ENCODE data around the gene CNTNAP5. TPM values are rescaled to one million over a fixed set of nuclear protein-coding genes. Genes with fewer than 3 reads are reported as not detected.
A peak's percentile ranks its signal among the peaks of the same experiment; 100 is the strongest.

CNTNAP5 gene
- total and polyA plus RNA-seq, 4 donors: 16.7 to 63.2 (median 39.1) TPM

DNA sequence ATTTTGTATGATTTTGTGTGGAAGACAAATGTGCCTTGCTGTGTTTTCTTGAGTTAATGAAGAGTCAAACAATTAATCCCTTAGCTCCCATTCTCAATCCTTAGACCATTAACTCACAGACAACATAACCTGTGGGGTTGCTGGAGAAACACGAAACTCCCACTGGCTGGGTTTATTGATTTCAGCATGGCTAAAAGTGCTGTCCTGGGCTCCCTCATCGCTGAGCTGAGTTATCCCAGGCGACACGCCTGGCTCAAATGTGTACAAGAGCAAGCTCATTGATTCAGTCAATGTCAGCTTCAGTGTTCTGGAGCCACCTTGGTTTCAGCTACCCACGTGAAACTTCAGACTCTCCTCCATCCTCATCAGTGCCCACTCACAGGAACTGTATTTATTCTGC, 896.1 kb downstream of the CNTNAP5 start:
- peak in 1 of 6 donors; percentile 81 for DNase-seq (ENCODE audit: low read depth in 4 of 6, low spot score in 6 of 6)
- Histone ChIP-seq H3K36me3 (ENCODE audit: control insufficient read depth, insufficient read depth, low read length) (no peaks in the 10 kb centered on the region), H3K4me3 (ENCODE audit: low read depth, low read length) (no peak overlapping the region), H3K27ac (ENCODE audit: low read depth, low read length) (no peak overlapping the region), H3K27me3 (ENCODE audit: control insufficient read depth, insufficient read depth, low read length) (no peaks in the 10 kb centered on the region), H3K9me3 (ENCODE audit: control insufficient read depth, insufficient read depth, low read length) (no peaks in the 10 kb centered on the region), H3K4me1 (ENCODE audit: control insufficient read depth, insufficient read depth, low read length) (no peaks in the 10 kb centered on the region)
- 65% methylated on average over 5 of the region's 5 CpGs for WGBS (ENCODE audit: insufficient coverage)

DNA sequence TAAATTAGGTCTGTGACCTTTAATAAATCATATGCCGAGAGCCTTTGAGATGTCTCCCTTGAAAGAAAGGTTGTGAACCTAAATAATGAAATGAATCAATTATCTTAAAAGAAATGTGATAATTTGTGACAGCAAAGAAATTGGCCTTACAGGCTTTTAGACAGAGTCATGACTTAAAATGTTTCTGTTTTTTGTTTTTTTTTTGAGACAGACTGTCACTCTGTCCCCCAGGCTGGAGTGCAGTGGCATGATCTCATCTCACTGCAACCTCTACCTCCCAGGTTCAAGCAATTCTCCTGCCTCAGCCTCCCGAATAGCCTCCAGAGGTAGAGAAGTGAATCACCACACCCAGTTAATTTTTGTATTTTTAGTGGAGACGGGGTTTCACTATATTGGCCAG, 898.0 kb downstream of the CNTNAP5 start:
- H3K9me3 ChIP-seq (ENCODE audit: control insufficient read depth, insufficient read depth, low read length): no peaks in the 10 kb centered on the region
- DNase-seq (ENCODE audit: low read depth in 4 of 6, low spot score in 6 of 6): no peak
- H3K4me1 ChIP-seq (ENCODE audit: control insufficient read depth, insufficient read depth, low read length): no peaks in the 10 kb centered on the region
- no peaks in the 10 kb centered on the region for H3K27me3 ChIP-seq (ENCODE audit: control insufficient read depth, insufficient read depth, low read length)
- H3K27ac ChIP-seq (ENCODE audit: low read depth, low read length): no peak overlapping the region
- no peak overlapping the region for H3K4me3 ChIP-seq (ENCODE audit: low read depth, low read length)
- H3K36me3 ChIP-seq (ENCODE audit: control insufficient read depth, insufficient read depth, low read length): no peaks in the 10 kb centered on the region
- 100% methylated on average over 1 of the region's 3 CpGs for WGBS (ENCODE audit: insufficient coverage)

DNA sequence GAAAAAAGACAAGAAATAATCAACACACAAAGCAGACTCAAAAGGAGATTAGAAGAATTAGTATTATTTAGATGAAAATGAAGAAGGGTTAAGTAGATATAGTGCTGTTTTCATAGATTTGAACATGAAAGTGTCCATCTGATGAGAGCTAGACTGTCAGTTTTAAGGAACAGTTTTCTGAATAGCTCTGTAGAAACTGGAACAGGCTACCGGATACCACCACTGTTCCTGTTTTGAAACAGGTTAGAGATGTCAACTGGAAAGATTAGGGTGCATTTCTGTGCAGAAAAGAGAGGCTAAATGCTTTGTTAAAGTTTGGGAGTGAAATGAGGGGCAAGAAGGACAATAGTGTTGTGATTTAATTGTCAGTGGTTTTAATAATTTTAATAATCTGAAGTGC, 908.8 kb downstream of the CNTNAP5 start:
- H3K36me3 ChIP-seq (ENCODE audit: control insufficient read depth, insufficient read depth, low read length): no peaks in the 10 kb centered on the region
- WGBS (ENCODE audit: insufficient coverage): 89% methylated on average over 1 of the region's 1 CpG

DNA sequence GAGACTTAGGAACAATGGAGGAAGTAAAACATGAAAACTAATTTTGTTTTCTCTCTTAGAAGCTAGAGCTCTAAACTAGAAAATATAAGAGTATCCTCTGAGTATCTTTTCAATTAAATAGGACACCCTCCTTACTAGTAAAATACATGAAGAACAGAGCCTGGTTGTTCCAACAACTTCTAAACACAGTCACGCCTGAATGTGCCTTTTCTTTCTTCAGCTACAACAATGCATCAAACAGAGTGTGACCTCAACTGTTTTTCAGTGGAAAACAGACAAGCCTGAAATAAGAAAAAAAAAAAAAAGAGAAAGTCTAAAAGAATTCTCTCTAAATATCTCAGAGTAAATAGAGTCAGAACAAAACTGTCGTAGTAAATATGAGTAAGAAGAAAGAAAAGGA, 928.8 kb downstream of the CNTNAP5 start:
- Histone ChIP-seq H3K27me3 (ENCODE audit: control insufficient read depth, insufficient read depth, low read length) (no peaks in the 10 kb centered on the region), H3K36me3 (ENCODE audit: control insufficient read depth, insufficient read depth, low read length) (no peaks in the 10 kb centered on the region), H3K9me3 (ENCODE audit: control insufficient read depth, insufficient read depth, low read length) (no peaks in the 10 kb centered on the region), H3K4me3 (ENCODE audit: low read depth, low read length) (no peak overlapping the region), H3K4me1 (ENCODE audit: control insufficient read depth, insufficient read depth, low read length) (no peaks in the 10 kb centered on the region), H3K27ac (ENCODE audit: low read depth, low read length) (no peak overlapping the region)
- peak in 2 of 6 donors; percentile 21 to 41 for DNase-seq (ENCODE audit: low read depth in 4 of 6, low spot score in 6 of 6)
- 40% methylated on average over 1 of the region's 2 CpGs for whole genome bisulfite sequencing (ENCODE audit: insufficient coverage)

More for the DNA sequence above, 908.8 kb downstream of the CNTNAP5 start:
- no peak for DNase-seq (ENCODE audit: low read depth in 4 of 6, low spot score in 6 of 6)
- Histone ChIP-seq H3K4me1 (ENCODE audit: control insufficient read depth, insufficient read depth, low read length) (no peaks in the 10 kb centered on the region), H3K4me3 (ENCODE audit: low read depth, low read length) (no peak overlapping the region), H3K27ac (ENCODE audit: low read depth, low read length) (no peak overlapping the region), H3K9me3 (ENCODE audit: control insufficient read depth, insufficient read depth, low read length) (no peaks in the 10 kb centered on the region), H3K27me3 (ENCODE audit: control insufficient read depth, insufficient read depth, low read length) (no peaks in the 10 kb centered on the region)

- H3K27ac ChIP-seq (ENCODE audit: low read depth, low read length): no peak overlapping the region
- H3K9me3 ChIP-seq (ENCODE audit: control insufficient read depth, insufficient read depth, low read length): no peaks in the 10 kb centered on the region
- no peak for DNase-seq (ENCODE audit: low read depth in 4 of 6, low spot score in 6 of 6)
- WGBS (ENCODE audit: insufficient coverage): no CpG with 5 or more reads among the region's 1 CpG
- no peaks in the 10 kb centered on the region for H3K4me1 ChIP-seq (ENCODE audit: control insufficient read depth, insufficient read depth, low read length)
- no peak overlapping the region for H3K4me3 ChIP-seq (ENCODE audit: low read depth, low read length)
- no peaks in the 10 kb centered on the region for H3K27me3 ChIP-seq (ENCODE audit: control insufficient read depth, insufficient read depth, low read length)
- H3K36me3 ChIP-seq (ENCODE audit: control insufficient read depth, insufficient read depth, low read length): no peaks in the 10 kb centered on the region
These were observed 934.5 kb downstream of the CNTNAP5 start for GRCh38 chr2:124959581-124959980.

DNA sequence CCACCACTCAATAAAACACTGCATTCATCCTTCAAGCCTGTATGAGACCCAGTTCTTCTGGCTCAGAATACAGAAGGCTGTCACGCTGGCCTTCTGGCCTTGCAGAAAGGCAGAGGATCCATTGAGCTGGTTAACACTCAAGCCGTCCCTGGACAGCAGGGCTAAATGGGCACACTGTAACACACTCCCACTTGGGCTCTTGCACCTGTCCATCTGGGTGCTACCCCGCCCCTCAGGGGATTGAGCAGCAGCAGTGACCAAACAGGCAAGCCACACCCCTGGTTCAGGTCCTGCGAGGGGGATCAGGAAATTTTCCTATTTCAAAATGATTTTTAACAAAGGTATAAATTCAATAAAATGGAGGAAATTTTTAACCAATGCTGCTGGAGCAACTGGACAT, 936.0 kb downstream of the CNTNAP5 start:
- no peak overlapping the region for H3K4me3 ChIP-seq (ENCODE audit: low read depth, low read length)
- 95% methylated on average over 3 of the region's 4 CpGs for WGBS (ENCODE audit: insufficient coverage)

More for the DNA sequence above, 936.0 kb downstream of the CNTNAP5 start:
- H3K9me3 ChIP-seq (ENCODE audit: control insufficient read depth, insufficient read depth, low read length): no peaks in the 10 kb centered on the region
- DNase-seq (ENCODE audit: low read depth in 4 of 6, low spot score in 6 of 6): no peak
- no peak overlapping the region for H3K27ac ChIP-seq (ENCODE audit: low read depth, low read length)
- H3K36me3 ChIP-seq (ENCODE audit: control insufficient read depth, insufficient read depth, low read length): no peaks in the 10 kb centered on the region
- H3K4me1 ChIP-seq (ENCODE audit: control insufficient read depth, insufficient read depth, low read length): no peaks in the 10 kb centered on the region
- H3K27me3 ChIP-seq (ENCODE audit: control insufficient read depth, insufficient read depth, low read length): no peaks in the 10 kb centered on the region

Small RNAs within 50 kb of the gene (small RNA-seq; reads per million reads assigned to genes)
- gene AC019159.1 (ENCODE audit: low replicate concordance): not detected
- not detected for gene MTND5P22 (ENCODE audit: low replicate concordance)
- gene RNA5SP102 (ENCODE audit: low replicate concordance): not detected
